GM18502 (cell line): Measurements from ENCODE around the gene SCGB1A1.

Experiments
- ATAC-seq: cut with Tn5 transposase; IDR thresholded peaks from one replicate; pipeline ENCODE4 v1.9.1; 2021; ENCODE audit warnings: mild to moderate bottlenecking; ENCODE audit not compliant: unreplicated experiment, poor library complexity

The SCGB1A1 gene

DNA sequence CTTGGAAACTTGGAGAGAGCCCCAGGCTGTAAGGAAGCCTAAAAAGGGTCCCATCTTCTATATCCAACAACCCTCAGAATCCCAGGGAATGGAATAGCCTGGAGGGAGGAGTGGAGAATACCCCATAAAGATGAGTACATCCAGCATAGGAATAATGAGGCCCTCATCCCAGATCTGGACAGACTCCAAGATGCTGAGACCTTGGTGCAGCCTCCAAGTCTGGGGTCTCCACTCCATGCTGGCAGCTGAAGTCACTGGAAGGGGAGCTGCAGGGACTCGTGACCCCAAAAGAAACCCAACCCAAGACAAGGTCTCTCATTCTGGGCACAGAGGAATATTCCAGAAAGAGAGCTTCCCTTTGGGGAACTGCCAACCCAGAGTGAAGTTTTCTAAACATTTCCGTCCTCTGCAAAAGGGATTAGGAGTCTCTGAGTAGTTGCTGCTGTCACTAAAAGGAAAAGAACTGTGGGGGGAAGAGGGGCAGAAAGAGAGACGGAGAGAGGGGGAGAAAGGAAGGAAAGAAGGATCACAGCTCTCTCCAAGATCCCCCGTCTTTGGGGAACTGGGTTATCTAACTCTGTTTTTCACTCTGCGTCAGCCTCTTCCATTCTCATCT is 589 bp downstream of the SCGB1A1 start:
- ATAC-seq = no peak

DNA sequence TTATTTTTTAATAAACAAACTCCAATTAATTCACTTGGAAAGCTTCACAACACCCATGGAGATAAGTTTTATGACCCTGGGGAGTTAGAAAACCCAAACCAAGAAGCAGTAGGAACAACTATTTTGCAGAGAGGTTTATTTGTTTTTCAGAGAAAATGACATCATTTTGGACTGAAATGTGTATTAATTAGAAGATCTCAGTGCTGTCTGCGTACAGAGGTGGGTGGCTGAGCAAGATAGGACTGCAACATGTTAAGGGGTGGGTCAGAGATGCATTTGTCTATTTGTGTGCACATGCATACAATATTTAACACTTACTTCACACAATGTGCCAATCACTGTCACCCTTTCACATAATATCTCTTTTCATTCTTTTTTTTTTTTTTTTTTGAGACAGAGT is 1.1 kb downstream of the SCGB1A1 start:
- no peak for ATAC-seq

DNA sequence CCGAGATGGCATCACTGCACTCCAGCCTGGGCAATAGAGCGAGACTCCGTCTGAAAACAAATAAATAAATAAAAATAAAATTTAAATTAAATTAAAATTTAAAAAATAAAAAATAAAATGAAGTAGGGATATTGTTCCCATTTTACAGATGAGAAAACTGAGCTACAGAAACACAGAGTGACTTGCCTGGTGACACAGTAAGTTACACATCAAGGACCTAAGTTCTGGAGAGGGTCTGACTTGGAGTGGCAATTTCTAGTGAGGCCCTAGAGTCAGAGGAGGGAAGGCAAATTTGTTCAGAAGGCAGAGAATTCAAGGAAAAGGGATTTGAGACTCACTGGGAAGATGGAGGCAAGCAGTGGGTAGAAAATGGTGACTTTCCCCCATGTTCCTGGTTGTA is 2.0 kb downstream of the SCGB1A1 start:
- ATAC-seq = no peak

DNA sequence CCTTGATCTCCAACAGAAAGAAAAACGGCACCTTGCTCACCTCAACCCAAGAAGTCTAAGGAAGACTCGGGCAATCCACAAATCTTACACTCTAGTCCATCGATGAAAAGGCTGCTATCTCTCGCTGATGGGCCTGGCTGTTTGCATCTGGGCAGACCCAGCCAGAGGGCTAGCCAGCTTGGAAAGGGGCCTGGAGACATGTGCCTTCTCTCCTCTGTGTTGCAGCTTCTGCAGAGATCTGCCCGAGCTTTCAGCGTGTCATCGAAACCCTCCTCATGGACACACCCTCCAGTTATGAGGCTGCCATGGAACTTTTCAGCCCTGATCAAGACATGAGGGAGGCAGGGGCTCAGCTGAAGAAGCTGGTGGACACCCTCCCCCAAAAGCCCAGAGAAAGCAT is 3.2 kb downstream of the SCGB1A1 start:
- no peak for ATAC-seq

DNA sequence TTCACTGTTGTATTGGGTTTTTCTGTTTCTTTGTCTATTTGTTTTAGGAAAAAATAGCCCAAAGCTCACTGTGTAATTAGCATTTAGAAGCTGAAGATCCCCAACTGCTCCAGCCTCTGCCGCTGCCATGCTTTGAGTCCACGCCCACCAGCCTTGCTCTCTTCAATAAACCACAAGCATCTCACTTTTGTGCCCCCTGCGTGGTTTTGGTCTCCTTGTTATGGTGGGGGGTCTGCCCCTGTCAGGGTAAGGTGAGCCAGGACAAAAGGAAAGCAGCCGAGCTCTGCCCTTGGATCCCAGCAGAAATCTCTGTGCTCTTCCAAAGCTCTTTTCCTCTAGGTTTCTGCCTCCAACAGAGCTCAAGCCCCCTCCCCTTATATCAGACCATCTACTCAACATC is 4.2 kb downstream of the SCGB1A1 start:
- no peak for ATAC-seq

DNA sequence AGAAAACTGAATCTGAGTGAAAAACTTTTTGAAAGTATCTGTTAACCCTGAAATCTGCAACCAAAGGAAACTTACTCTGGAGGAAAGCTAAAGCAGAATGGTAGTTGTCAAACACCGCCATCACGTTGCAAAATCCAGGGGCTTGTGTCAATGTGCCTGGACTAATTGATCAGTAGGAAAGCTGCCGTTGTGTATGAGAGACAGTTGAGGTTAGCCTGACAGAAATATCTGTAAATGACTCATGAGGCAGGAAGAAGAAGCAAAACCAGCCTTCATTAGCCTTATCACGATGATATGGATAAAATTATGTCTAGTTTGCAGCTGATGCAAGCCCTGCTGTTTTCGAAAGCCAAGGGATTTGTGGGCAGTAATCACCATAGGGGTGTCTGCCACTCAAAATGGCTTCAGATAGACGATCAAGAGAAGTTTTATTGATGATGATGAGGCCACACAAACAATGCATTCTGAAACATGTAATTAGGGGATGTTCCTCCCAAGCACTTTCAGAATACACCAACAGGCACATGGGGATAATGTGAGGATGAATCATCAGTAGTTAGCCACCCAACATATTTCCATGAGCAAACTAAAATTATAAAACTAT is 8.9 kb downstream of the SCGB1A1 start:
- no peak for ATAC-seq

DNA sequence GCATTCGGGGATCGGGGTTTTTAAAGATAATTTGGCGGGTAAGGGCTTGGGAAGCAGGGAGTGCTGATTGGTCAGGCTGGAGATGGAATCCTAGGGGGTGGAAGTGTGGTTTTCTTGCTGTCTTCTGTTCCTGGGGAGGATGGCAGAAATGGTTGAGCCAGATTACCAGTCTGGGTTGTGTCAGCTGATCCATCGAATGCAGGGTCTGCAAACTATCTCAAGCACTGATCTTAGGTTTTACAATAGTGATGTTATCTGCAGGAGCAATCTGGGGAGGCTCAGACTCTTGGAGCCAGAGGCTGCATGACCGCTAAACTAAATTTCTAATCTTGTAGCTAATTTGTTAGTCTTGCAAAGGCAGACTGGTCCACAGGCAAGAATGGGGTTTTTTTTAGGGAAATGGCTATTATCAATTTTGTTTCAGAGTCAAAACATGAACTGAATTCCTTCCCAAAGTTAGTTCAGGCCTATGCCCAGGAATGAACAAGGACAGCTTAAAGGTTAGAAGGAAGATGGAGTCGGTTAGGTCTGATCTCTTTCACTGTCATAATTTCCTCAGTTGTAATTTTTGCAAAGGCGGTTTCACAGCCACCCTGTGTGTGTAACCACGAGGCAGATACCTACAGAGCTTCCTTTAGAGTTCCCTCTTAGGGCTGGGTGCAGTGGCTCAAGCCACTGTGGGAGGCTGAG is 10.2 kb downstream of the SCGB1A1 start:
- ATAC-seq = no peak

DNA sequence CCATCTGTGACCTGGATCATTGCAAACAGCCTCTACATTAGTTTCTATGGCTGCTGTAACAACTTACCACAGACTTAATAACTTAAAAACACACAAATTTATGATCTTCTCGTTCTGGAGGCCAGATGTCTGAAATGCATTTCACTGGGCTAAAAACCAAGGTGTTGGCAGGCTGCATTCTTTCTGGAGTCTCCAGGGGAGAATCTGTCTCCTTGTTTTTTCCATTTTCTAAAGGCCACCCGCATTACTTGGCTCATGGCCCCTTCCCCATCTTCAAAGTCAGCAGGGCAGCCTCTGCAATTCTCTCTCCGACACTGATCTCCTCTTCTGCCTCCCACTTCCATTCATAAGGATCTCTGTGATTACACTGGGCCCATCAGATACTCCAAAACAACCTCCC is 11.6 kb downstream of the SCGB1A1 start:
- no peak for ATAC-seq

DNA sequence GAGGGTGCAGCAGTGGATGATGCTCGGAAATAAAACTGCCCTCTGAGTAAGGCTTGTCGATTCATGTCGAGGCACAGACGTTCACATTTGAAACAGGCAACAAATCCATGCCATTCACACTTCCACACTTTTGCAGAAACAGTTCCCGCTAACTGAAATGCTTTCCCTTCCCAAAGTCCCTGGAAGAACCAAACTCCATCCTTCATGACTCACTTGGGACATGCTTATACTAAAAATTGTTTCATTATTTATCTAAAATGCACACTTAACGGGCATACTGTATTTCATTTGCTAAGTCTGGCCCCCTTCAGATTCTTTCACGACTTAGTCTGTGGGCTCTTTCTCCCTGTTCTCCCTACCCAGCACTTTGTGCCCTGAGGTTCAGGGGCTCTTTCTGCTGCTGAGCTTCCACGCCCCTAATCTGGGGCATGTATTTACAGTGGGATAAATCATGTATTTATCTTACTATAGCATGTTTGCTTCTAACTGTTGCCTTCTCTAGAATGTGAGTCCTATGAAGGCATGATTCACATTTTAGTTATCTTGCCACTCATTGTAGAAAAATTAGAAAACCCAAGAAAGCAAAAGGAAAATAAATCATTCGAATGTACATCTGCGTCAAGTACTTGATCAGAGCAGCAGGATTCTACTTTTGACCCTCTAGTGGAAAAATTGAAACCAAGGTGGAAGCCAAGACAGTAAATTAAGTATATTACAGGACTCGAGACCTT is 12.5 kb downstream of the SCGB1A1 start:
- ATAC-seq = no peak

DNA sequence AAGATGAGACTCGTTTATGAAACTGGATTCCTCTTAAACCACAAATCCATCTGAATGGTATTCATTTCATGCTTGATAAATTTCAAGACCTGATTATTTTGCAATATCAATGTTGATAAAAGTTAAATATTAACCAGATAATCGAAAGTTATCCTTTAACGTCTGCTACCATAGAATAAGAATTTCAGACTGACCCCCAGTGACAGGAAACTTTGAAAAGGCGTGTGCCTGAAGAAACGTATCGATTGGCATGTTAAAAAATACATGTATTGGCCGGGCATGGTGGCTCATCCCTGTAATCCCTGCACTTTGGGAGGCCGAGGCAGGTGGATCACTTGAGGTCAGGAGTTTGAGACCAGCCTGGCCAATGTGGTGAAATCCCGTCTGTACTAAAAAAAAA is 13.9 kb downstream of the SCGB1A1 start:
- ATAC-seq = no peak

DNA sequence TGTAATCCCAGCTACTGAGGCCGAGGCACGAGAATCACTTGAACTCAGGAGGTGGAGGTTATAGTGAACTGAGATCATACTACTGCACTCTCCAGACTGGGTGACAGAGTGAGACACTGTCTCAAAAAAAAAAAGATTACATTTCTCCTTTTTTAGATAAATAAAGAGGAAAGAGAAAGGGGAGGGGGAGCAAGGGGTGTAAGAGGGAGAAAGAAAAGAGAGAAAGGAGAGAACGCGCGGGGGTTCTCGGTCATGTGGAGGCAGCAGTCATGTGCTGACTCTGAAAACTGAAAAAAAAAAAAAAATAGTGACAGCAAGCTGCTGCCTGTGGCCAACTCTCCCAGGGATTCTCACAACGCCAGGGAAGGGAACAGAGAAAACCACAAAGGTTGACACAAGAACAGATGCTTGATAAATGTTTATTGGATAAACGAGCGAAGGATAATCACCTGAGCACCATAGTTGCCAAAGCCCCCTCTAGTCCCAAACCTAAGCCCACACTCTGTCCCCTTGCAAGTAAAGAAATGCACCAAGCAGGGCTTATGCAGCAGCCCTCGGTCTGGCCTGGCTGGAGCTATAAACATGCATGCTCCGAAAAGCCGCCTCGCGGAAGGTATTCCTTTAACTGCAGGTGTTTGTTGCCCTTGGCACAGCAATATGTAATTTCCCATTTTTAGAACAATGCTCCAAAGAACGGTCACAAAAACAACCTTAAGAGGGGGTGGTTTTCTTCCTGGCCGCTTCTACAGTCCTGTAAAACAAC is 14.5 kb downstream of the SCGB1A1 start:
- no peak for ATAC-seq

DNA sequence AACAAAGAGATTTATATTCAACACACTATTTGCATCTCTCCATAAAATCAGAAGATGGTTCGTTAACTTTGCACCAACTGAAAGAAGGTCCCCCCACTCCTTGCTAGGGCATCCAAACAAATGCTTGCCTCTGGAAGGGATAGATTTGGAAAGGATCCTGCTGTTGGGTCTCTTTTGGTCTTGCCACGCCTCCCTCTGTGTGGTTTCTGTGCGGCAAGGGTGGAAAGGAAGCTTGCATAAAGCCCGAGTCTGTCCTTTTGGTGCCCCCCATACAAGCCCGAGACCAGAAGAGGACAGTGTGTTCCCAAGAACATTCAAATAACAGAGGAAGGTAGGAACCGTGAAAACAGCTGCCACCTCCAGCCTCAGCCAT is 15.1 kb downstream of the SCGB1A1 start:
- no peak for ATAC-seq

DNA sequence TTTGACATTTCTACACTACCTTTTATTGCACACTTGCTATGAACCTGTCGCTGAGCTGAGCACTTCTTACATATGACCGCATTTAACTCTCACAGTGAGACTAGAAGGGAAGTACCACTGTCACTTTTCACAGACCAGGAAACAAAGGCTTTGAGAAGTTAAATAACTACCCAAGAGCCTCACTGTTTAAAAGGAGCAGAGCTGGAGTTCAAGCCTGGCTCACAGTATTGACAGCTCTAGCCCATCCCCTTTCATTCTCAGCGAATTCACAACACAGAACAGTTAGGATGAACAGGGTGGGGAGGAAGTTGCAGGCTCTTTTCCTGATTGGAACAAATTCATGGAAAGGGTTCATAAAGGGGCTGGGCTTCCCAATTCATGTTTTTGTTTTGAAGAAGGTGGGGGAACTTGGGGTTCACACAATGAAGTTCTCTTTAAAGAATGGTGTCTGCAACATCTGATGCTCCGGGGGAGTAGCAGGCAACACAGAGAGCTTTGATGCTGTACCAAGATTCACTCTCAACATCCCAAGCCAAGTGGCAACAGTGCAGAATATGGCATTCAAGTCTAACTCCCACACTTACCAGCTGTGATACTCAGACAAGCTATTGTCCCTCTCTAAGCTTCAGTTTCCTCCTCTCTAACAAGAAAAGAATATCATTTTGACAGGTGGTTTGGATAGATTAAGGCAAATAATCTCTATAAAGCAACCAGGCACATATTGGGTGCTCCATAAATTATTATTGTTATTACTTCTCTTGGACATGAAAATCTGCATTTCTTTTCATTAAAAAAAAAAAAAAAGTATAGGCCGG is 17.2 kb downstream of the SCGB1A1 start:
- no peak for ATAC-seq

DNA sequence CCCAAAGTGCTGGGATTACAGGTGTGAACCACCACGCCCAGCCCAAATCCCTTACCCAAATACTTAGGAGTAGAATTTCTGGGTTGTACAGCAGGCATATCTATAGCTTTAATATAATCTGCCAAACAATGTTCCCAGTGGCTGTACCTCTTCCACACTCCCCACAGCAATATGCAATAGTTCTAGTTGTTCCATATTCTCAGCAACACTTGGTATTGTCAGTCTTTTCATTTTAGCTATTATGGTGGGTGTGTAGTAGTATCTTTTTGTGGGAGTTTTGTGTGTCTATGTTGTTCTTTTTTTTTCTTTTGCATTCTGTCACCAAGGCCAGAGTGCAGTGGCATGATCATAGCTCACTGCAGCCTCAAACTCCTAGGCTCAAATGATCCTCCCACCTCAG is 18.8 kb downstream of the SCGB1A1 start:
- no peak for ATAC-seq

DNA sequence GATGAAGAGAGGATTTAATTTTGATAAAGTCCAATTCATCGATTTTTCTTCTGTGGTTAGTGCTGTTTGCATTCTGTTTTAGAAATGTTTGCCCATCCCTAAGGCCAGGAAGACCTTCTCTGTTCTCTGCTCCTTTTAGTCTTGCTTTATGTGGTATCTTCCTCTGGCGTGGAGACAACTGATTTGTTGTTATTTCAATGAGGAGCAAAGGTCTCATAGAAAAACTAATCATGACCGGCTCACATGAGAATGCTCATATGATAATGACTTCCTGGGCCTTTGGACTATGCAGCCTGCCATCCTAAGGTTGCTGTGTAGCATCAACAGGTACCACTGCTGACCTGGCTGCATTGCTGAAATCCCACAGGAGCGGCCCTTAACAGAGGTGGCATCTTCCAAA is 19.8 kb downstream of the SCGB1A1 start:
- ATAC-seq = no peak

DNA sequence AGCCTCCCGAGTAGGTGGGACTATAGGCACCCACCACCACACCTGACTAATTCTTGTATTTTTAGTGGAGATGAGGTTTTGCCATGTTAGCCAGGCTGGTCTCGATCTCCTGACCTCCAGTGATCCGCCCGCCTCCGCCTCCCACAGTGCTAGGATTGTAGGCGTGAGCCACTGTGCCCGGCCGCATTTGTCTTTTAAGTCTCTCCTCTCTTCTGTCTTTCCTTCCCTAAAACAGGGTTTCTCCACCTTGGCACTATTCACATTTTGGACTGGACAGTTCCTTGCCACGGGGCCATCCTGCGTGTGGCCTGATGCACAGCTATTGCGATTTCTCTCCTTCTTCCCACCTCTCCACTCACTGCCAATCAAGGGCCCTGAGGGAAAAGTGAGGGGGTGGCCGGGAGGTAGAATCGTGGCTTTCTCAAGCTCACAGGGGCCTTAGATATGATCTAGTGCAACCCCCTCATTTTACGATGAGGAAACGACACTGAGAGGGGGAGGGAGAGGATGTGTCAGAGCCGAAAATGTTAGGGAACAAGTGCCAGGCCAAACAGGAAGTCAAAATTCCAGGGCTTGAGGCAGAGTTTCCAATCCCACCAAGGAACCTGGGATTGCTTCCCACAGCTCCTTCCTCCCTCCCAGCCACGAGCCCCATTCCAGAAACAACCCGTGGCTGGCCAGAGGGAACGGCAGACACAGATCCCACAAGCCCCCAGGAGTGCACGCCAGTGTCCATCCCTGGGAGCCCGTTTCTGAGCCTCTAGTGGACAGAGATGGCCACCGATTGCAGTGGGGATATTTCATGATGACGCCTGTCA is 21.2 kb downstream of the SCGB1A1 start:
- ATAC-seq = no peak

DNA sequence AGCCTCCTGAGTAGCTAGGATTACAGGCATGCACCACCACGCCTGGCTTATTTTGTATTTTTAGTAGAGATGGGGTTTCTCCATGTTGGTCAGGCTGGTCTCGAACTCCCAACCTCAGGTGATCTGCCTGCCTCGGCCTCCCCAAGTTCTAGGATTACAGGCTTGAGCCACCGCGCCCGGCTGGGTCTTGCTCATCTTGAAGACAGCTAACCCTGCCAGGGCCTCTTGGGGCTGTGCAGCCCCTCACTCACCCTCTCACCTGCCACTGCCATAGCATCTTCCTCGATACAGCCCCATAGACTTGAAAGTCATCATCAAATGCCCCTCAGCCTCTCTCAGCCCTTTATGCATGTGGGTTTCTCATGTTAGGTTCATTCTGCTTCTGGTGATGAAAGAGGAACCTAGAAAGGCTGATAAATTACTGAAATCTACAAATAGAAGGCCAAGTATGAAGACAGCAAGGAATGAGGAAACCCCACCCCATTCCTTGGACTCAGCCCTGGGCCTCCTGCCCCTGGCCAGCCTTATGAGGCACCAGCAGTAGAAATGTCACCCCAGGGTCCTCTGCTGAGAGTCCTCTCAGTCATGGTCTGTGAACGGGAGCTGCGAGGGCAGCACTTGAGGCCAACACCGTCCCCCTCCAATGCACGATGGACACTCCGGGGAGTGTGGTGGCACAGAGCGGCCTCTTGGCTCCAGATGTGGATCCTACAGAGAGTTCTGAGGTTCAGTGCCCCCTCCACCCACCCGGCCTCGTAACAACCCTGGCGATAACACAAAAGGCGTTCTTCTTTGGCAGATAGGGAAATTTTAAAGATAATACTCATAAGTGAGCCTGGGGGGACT is 24.8 kb downstream of the SCGB1A1 start:
- ATAC-seq = no peak

DNA sequence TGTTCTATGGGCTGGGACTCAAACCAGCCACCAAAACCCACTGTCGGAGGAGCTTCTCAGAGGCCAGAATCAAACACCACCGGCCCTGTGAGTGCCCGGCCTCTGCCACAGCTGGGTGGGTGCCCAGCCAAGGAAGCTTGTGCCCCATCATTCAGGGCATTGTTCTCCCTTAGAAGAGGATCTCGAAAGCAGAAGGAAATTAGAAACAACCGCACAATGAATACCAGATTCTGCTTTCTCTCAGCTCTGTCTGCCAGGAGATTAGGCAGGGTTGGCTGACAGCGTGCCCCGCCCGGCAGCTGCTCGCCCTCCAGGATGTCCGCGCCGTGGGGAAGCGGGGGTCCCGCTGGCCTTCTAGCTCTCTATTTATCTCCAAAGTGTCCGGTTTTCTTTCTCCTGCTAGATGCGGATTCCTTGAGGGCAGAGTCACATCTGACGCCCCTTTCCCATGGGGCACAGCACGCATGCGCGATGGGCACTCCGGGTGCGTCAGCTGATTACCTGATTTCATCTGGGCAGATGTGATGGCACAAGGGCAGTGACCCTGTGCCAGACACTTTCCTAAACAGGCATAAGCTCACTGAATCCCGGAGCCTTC is 25.5 kb downstream of the SCGB1A1 start:
- ATAC-seq = no peak
